Natural killer cell treated with Interleukin-12 subunit alpha and Interleukin-12 subunit beta and Interleukin-15 and Interleukin-18, amount 100 ng/mL, for 72 hours (primary cell): ENCODE results near the gene SLC13A2. TPM values are rescaled to one million over a fixed set of nuclear protein-coding genes. Genes with fewer than 3 reads are reported as not detected.
A peak's percentile ranks its signal among the peaks of the same experiment; 100 is the strongest.
"Not testable (repeated sequence)": the region's sequence is repeated elsewhere in the genome, so short reads cannot be mapped to it uniquely, and the experiment has no call there.

Experiments used
- ATAC-seq, 2 donors: fragments of 150-1000 bp; cut with Tn5 transposase in 1 of 2; sonication (Bioruptor Pico), chemical (Tn5 transposase) in 1 of 2; 2 replicates each; pipeline ENCODE4 v1.10.0; 2021
- DNase-seq: peaks from one replicate; pipeline ENCODE4 v3.0.0; 2022; ENCODE audit warnings: low spot score
- H3K27ac Mint-ChIP-seq, 2 donors: 1 replicate in 1 of 2; 2 replicates in 1 of 2; pipeline ENCODE4 v1.8.0; 2022; ENCODE audit warnings: mixed read lengths in 2 of 2, mild to moderate bottlenecking in 1 of 2, moderate library complexity in 1 of 2
- H3K27me3 Mint-ChIP-seq, 2 donors: 1 replicate in 1 of 2; 2 replicates in 1 of 2; pipeline ENCODE4 v1.8.0; 2022; ENCODE audit warnings: mixed read lengths in 2 of 2
- H3K36me3 Mint-ChIP-seq: one replicate; pipeline ENCODE4 v1.8.0; 2022; ENCODE audit warnings: mixed read lengths
- H3K4me1 Mint-ChIP-seq, 2 donors: 1 replicate in 1 of 2; 2 replicates in 1 of 2; pipeline ENCODE4 v1.8.0; 2022; ENCODE audit warnings: low read depth in 2 of 2, mixed read lengths in 2 of 2, mild to moderate bottlenecking in 1 of 2
- H3K4me3 Mint-ChIP-seq: one replicate; pipeline ENCODE4 v1.8.0; 2022; ENCODE audit warnings: mixed read lengths
- H3K9me3 Mint-ChIP-seq: 2 replicates; pipeline ENCODE4 v1.8.0; 2022; ENCODE audit warnings: mixed read lengths
- total RNA-seq, 2 donors: library from RNA; stranded (reverse); gene quantifications; one replicate each; pipeline ENCODE4 v1.2.3, GENCODE V29; 2022

Gene SLC13A2
- total RNA-seq, 2 donors from 2014 or later, result not detected

DNA sequence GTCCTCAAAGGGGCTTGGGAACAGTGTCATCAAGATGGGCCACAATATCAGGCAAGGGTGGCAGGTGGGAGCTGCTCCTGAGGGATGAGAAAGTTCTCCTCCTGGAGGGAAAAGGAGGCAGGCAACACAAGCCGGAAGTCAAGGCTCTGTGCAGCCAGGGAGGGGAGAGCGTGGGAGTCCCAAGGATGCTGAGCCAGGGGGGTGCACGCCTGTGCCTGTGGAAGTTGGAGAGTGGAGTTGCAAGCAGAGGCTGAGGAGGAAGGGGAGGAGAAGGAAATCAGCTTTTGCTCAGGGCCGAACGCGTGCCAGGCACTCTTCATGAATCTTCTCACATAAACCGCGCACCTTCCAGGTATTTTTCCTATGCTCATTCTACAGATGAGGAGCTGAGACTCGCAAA, 7.4 kb upstream of the SLC13A2 start:
- no peak overlapping the region for H3K4me3 Mint-ChIP-seq
- DNase-seq (no peak), ATAC-seq (no peak)
- no peaks in the 10 kb centered on the region for H3K36me3 Mint-ChIP-seq
- H3K27ac Mint-ChIP-seq, result no peak overlapping the region
- H3K27me3 Mint-ChIP-seq, result peaks cover 18 to 26% of the 10 kb centered on the region in 2 donors
- no peaks in the 10 kb centered on the region for H3K9me3 Mint-ChIP-seq
- H3K4me1 Mint-ChIP-seq, result peaks cover 4 to 21% of the 10 kb centered on the region in 2 donors

DNA sequence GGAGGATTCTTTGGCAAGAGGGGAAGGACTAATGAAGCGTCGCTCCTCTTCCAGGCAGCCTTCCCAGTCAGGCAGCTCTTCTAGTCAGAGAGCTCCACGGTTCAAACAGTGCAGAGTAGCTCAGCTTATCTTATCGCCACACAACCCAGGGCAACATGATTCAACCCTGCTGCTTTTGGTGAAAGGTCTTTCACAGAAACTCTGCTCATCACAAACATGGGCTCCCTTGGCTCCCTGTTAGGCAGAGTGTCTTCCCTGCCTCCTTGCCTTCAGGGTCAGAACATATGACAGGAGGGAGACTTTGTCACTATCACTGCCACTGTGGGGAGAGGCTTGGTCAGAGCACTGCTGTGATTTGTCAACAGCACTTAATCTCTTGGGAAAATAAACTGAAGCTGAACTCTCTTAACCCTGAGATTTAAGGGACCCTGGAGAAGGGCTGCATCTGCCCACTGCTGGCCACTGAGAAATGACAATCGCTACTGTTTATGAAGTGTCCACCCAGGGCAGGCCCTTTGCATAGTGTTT, 6.9 kb upstream of the SLC13A2 start:
- ATAC-seq (peak in 1 of 2 donors; percentile 4), DNase-seq (no peak)
- H3K9me3 Mint-ChIP-seq, result no peaks in the 10 kb centered on the region
- H3K27me3 Mint-ChIP-seq, result peaks cover 18 to 26% of the 10 kb centered on the region in 2 donors
- H3K27ac Mint-ChIP-seq, result no peak overlapping the region
- H3K36me3 Mint-ChIP-seq, result no peaks in the 10 kb centered on the region
- peaks cover 4 to 21% of the 10 kb centered on the region in 2 donors for H3K4me1 Mint-ChIP-seq
- H3K4me3 Mint-ChIP-seq, result no peak overlapping the region

DNA sequence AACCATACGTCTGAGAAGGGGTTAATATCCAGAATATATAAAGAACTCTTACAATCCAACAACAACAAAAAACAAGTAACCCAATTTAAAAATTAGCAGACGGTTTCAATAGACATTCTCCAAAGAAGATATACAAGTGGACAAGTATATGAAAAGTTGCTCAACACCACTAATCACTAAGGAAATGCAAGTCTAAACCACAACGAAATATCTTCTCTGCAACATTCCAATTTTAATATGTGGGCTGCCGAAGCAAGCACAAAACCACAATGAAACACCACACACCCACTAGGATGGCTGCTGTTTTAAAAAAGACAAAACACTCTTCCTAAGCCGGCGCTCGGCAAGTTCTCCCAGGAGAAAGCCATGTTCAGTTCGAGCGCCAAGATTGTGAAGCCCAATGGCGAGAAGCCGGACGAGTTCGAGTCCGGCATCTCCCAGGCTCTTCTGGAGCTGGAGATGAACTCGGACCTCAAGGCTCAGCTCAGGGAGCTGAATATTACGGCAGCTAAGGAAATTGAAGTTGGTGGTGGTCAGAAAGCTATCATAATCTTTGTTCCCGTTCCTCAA, 5.9 kb upstream of the SLC13A2 start:
- peaks cover 4 to 21% of the 10 kb centered on the region in 2 donors for H3K4me1 Mint-ChIP-seq
- no peaks in the 10 kb centered on the region for H3K36me3 Mint-ChIP-seq
- peak overlapping the region; percentile 43 for H3K4me3 Mint-ChIP-seq
- DNase-seq (no peak), ATAC-seq (no peak)
- H3K9me3 Mint-ChIP-seq, result no peaks in the 10 kb centered on the region
- H3K27me3 Mint-ChIP-seq, result peaks cover 18 to 26% of the 10 kb centered on the region in 2 donors
- H3K27ac Mint-ChIP-seq, result no peak overlapping the region

DNA sequence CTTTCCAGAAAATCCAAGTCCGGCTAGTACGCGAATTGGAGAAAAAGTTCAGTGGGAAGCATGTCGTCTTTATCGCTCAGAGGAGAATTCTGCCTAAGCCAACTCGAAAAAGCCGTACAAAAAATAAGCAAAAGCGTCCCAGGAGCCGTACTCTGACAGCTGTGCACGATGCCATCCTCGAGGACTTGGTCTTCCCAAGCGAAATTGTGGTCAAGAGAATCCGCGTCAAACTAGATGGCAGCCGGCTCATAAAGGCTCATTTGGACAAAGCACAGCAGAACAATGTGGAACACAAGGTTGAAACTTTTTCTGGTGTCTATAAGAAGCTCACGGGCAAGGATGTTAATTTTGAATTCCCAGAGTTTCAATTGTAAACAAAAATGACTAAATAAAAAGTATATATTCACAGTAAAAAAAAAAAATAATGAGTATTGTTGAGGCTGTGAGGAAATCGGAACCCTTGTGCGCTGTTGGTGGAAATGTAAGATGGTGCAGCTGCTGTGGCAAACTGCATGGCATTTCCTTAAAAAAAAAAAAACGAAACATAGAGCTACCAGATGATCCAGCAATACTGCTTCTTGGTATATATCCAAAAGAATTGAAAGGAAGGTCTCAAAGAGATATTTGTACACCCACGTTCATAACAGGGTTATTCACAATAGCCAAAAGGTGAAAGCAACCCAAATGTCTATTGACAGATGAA, 5.3 kb upstream of the SLC13A2 start:
- H3K4me1 Mint-ChIP-seq, result peaks cover 4 to 21% of the 10 kb centered on the region in 2 donors
- ATAC-seq, H3K9me3 Mint-ChIP-seq, DNase-seq, H3K27ac Mint-ChIP-seq, H3K36me3 Mint-ChIP-seq: not testable (repeated sequence)
- H3K27me3 Mint-ChIP-seq, result peaks cover 18 to 26% of the 10 kb centered on the region in 2 donors
- peak overlapping the region; percentile 3 for H3K4me3 Mint-ChIP-seq

DNA sequence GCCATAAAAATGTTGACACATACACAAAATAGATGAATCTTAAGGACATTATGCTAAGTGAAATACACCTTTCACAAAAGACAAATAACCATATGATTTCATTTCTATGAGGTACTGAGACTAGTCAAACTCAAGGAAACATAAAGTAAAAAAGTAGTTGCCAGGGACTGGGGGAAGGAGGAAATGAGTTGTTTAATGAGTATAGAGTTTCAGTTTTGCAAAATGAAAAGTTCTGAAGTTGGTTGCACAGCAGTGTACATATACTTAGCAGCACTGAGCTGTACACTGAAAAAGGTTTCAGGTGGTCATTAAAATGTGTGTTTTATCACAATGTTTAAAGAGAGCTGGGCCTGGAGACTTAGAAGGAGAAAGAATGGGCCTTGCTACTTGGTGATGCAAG, 4.7 kb upstream of the SLC13A2 start:
- ATAC-seq, result peak in 1 of 2 donors; percentile 83
- peaks cover 4 to 21% of the 10 kb centered on the region in 2 donors for H3K4me1 Mint-ChIP-seq
- no peaks in the 10 kb centered on the region for H3K36me3 Mint-ChIP-seq
- no peak overlapping the region for H3K27ac Mint-ChIP-seq
- no peaks in the 10 kb centered on the region for H3K9me3 Mint-ChIP-seq
- H3K4me3 Mint-ChIP-seq, result peak overlapping the region; percentile 3
- DNase-seq, result no peak
- H3K27me3 Mint-ChIP-seq, result peaks cover 18 to 26% of the 10 kb centered on the region in 2 donors

DNA sequence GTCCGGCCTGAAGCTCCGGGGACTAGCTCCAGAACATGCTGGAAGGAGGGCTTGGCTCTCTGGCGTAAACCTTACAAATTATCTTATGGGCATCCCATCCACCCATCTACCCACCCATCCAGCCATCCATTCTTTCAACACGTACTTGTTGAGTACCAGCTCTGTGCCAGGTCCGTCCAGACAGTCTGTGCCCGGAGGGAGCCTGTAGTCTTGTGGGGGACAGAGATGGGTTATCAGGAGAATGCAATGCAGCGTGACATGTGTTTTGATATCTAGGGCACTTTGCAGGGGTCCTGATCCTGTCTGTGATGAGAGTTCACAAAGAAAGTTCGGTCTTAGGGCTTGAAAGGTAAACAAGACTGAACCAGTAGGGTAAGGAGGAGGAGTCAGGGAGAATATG, 4.1 kb upstream of the SLC13A2 start:
- DNase-seq, result no peak
- Mint-ChIP-seq H3K27ac (no peak overlapping the region), H3K27me3 (peaks cover 18 to 26% of the 10 kb centered on the region in 2 donors), H3K36me3 (no peaks in the 10 kb centered on the region), H3K9me3 (no peaks in the 10 kb centered on the region), H3K4me1 (peaks cover 4 to 21% of the 10 kb centered on the region in 2 donors), H3K4me3 (no peak overlapping the region)
- ATAC-seq, result no peak

DNA sequence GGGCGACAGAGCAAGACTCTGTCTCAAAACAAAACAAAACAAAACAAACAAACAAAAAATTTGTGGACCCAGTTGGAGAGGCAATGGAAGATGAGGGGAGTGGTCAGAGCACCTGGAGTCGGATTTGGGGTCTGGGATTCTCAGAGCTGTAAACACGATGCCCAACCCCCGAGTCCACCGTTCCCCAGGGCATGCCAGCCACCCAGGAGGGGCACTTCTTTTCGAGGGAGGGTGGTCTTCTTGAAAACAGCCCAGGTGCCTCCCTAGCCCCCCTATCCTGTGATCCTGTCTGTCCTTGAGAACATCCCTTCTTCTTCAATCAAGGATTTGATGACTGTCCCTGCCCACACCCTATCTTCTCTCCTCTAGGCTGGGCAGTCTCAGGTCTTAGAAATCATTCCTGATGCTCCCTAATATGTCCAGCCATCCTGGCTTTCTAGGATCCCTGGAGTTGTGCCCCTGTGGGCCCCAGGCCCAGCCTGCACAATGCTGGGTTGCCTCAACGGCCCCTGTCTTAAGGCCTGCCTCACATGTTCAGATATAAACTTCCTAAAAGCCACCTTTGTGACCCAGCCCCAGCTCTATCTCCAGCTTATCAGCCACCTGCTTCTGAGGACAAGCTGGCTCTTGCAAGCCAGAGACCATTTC, 3.1 kb upstream of the SLC13A2 start:
- Mint-ChIP-seq H3K4me1 (peaks cover 6 to 24% of the 10 kb centered on the region in 2 donors), H3K36me3 (no peaks in the 10 kb centered on the region), H3K27me3 (peaks cover 18 to 25% of the 10 kb centered on the region in 2 donors), H3K9me3 (no peaks in the 10 kb centered on the region), H3K27ac (no peak overlapping the region), H3K4me3 (no peak overlapping the region)
- no peak for ATAC-seq
- DNase-seq, result no peak

DNA sequence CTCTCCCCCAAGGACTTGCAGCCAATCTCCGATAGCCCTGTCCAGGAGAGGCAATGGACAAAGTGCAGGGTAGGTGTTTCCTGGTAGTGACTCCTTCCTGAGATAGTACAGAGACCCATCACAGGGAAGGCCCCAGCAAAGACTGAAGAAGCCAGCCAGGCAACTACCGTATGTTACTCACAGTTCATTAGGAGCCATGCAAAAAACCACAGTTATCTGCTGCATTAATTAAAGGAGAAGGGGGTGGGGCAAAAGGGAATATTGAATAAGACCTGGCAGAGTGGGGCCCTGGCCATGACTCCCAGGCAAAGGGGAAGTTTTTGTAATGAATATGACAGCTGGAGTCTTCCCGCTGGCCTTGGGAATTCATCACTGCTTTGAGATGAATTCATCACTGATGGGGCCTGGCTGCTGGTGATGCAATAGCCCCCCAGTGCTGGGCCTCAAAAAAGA, 2.5 kb upstream of the SLC13A2 start:
- H3K36me3 Mint-ChIP-seq, result no peaks in the 10 kb centered on the region
- H3K27me3 Mint-ChIP-seq, result peaks cover 18 to 20% of the 10 kb centered on the region in 2 donors
- ATAC-seq (no peak), DNase-seq (no peak)
- no peak overlapping the region for H3K4me3 Mint-ChIP-seq
- H3K27ac Mint-ChIP-seq, result no peak overlapping the region
- peaks cover 12 to 30% of the 10 kb centered on the region in 2 donors for H3K4me1 Mint-ChIP-seq
- H3K9me3 Mint-ChIP-seq, result no peaks in the 10 kb centered on the region

DNA sequence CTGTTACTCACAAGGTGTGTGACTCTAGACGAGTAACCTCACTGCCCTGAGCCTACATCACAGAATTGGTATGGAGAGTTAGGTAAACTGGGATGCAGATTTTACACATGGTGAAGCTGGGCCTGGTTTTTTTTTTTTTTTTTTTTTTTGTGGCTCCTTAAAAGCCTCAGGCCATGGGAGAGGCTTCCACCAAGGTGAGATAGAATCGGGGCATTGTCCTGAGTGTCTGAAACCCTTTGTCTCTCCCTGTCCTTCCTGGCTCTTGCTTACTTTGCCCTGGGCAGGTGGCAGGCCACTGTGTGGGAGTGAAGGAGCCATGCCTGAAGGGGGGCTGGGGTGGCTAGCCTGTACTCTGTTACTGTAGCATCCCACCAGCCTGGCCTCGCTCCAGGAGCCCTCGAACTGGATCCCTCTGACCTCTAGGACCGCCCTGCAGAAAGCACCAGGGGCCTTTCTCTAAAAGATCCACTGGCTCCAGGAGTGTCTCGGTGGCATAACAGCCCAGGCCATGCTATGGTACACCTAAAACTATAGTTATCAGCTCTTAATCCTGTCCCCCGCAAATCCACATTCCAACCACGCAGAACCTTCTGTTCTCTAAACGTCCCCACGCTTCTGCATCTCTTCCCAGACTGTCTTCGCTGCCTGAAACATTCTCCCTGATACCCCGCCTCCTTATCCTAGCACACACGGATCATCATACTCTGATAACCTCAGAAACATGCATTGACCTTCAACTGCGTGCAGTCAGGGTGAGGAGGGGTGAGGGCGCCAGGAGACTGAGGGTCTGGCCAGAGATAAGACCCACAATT, 1.7 kb upstream of the SLC13A2 start:
- ATAC-seq, result no peak
- no peak overlapping the region for H3K4me3 Mint-ChIP-seq
- DNase-seq, result no peak

DNA sequence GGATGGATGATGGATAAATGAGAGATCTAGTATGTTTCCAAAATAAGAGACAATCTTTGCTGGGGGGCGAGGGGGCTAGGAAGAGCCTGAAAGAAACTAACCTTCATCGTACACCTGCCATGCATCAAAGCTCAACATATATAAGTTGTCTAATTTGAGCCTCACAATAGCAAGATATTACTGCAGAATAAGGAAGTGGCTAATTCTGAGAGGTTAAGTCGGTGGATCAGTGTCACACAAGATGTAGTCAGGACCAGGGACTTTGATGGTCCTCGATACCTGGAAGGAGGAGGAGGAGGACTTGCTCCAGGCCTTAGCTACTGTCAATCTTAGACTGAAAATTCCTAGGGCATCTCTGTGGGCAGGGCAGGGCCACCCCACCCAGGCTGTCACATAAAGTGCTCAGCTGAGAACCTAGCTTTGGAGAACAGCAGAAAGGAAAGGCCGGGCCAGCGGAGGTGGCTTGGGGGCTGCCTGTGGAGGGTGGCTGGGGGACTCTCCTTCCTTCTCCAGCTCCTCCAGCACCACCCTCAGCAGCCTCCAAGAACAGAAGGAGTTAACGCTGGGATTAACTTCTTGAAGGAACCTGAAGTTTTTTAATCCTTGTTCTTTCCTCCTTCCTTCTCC, 460 bp upstream of the SLC13A2 start:
- Mint-ChIP-seq H3K36me3 (no peaks in the 10 kb centered on the region), H3K4me3 (no peak overlapping the region), H3K4me1 (peaks cover 12 to 21% of the 10 kb centered on the region in 2 donors), H3K27ac (no peak overlapping the region), H3K9me3 (no peaks in the 10 kb centered on the region), H3K27me3 (peaks cover 6 to 14% of the 10 kb centered on the region in 2 donors)
- ATAC-seq, result no peak
- no peak for DNase-seq

More for the DNA sequence above, 1.7 kb upstream of the SLC13A2 start:
- Mint-ChIP-seq H3K36me3 (no peaks in the 10 kb centered on the region), H3K4me1 (peaks cover 12 to 30% of the 10 kb centered on the region in 2 donors), H3K9me3 (no peaks in the 10 kb centered on the region), H3K27me3 (peaks cover 13 to 17% of the 10 kb centered on the region in 2 donors), H3K27ac (no peak overlapping the region)

DNA sequence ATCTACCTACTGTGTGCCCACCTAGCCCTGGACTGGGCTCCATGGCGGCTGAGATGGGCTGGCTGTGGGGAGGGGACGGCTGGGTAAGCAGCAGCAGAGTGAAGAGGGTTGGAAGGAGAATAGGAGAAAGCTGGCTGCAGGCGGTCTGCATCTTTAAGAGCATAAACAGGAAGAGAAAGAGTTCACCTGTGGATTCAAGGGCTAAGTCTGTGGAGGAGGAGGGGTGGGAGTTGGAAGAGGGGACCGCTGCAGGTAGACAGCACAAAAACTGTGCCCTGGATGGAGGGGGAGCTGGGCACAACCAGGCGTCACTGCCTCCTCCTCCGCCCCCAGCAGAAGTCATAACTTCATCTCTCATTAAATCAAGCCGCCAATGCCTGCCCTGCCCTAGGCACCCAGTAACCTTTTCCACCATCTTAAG, 677 bp downstream of the SLC13A2 start:
- H3K9me3 Mint-ChIP-seq, result no peaks in the 10 kb centered on the region
- H3K4me3 Mint-ChIP-seq, result no peak overlapping the region
- H3K4me1 Mint-ChIP-seq, result peaks cover 8 to 14% of the 10 kb centered on the region in 2 donors
- no peaks in the 10 kb centered on the region for H3K36me3 Mint-ChIP-seq
- H3K27me3 Mint-ChIP-seq, result peaks cover 6 to 10% of the 10 kb centered on the region in 2 donors
- ATAC-seq, result no peak
- H3K27ac Mint-ChIP-seq, result no peak overlapping the region
- DNase-seq, result no peak

DNA sequence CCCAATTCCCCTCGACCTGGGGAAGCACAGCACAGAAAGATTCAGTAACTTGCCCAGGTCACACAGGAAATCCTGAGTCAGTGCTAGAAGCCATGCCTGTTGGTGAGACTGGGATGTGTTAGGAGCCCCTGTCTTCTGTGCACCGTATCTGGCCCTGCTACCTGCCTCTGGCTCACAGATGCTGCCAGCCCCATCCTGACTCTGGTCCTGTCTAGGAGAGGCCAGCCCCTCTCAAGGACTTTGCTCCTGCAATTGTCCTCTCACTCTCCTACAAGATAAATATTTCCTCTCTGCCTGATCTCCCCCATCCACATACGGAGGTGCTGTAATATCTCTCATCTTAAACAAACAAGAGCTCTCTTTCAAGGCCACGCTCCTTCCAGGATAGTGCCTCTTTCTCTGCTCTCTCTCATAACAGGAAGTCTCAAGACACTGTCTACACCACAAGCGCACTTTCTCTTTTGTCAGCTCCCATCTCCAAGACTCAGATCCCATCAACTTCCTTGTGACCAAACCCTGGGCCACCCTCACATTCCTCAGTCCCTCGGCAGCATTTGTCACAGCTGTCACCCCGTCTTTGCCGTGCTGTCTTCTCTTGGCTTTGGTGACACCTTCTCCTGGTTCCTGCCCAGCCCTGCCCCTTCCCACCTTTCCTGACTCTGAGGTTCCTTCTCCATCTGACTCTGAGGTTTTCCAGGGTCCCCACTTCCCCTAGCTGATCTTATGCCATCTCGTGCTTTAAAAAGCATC, 1.9 kb downstream of the SLC13A2 start:
- ATAC-seq, result no peak
- no peak overlapping the region for H3K27ac Mint-ChIP-seq
- H3K27me3 Mint-ChIP-seq, result peaks cover 0 to 6% of the 10 kb centered on the region in 2 donors
- H3K9me3 Mint-ChIP-seq, result no peaks in the 10 kb centered on the region
- peaks cover 8 to 9% of the 10 kb centered on the region in 2 donors for H3K4me1 Mint-ChIP-seq
- H3K36me3 Mint-ChIP-seq, result no peaks in the 10 kb centered on the region
- H3K4me3 Mint-ChIP-seq, result no peak overlapping the region
- DNase-seq, result peak; percentile 34
